Forelimb muscle (tissue), 1 donor: ENCODE results near the gene F13A1. TPM values are rescaled to one million over a fixed set of nuclear protein-coding genes. Genes with fewer than 3 reads are reported as not detected.

ENCODE experiments used
- DNase-seq: peaks from one replicate; pipeline ENCODE4 v3.0.0-alpha.2; 2013; ENCODE audit warnings: low read depth
- polyA plus RNA-seq: library from polyadenylated mRNA; unstranded; fragments of 120-200 nt; gene quantifications from one replicate; pipeline ENCODE4 v1.2.1, GENCODE V29; 2013; ENCODE audit not compliant: insufficient read length

Gene F13A1
- polyA plus RNA-seq, 1 donor, result 27.4 TPM

GRCh38 chr6:6244624-6245023 is 75.8 kb downstream of the F13A1 start:
- DNase-seq, result no peak

- DNase-seq, result no peak
Observed at GRCh38 chr6:6243846-6244245, 76.6 kb downstream of the F13A1 start.

GRCh38 chr6:6239598-6240581 is 80.6 kb downstream of the F13A1 start:
- no peak for DNase-seq

- no peak for DNase-seq
Observed at GRCh38 chr6:6236730-6237469, 83.6 kb downstream of the F13A1 start.

GRCh38 chr6:6235786-6236185 is 84.7 kb downstream of the F13A1 start:
- DNase-seq, result no peak

- no peak for DNase-seq
Observed at GRCh38 chr6:6234963-6235362, 85.5 kb downstream of the F13A1 start.

GRCh38 chr6:6230286-6230685 is 90.2 kb downstream of the F13A1 start:
- no peak for DNase-seq

- no peak for DNase-seq
Observed at GRCh38 chr6:6227896-6228295, 92.6 kb downstream of the F13A1 start.

- no peak for DNase-seq
Observed at GRCh38 chr6:6225885-6226529, 94.5 kb downstream of the F13A1 start.

GRCh38 chr6:6224933-6225486 is 95.5 kb downstream of the F13A1 start:
- DNase-seq, result no peak

GRCh38 chr6:6221787-6222535 is 98.5 kb downstream of the F13A1 start:
- no peak for DNase-seq

GRCh38 chr6:6220718-6221117 is 99.7 kb downstream of the F13A1 start:
- no peak for DNase-seq

- DNase-seq, result no peak
Observed at GRCh38 chr6:6219716-6220115, 100.7 kb downstream of the F13A1 start.

- no peak for DNase-seq
Observed at GRCh38 chr6:6218759-6219085, 101.7 kb downstream of the F13A1 start.

- DNase-seq, result no peak
Observed at GRCh38 chr6:6217855-6218758, 102.4 kb downstream of the F13A1 start.

GRCh38 chr6:6210994-6211393 is 109.5 kb downstream of the F13A1 start:
- no peak for DNase-seq

GRCh38 chr6:6202886-6203285 is 117.6 kb downstream of the F13A1 start:
- DNase-seq, result no peak

GRCh38 chr6:6201200-6201599 is 119.3 kb downstream of the F13A1 start:
- no peak for DNase-seq

GRCh38 chr6:6199678-6200077 is 120.8 kb downstream of the F13A1 start:
- no peak for DNase-seq

GRCh38 chr6:6196762-6197161 is 123.7 kb downstream of the F13A1 start:
- no peak for DNase-seq
